GM12878 (cell line): ENCODE measurements around the gene TRIM45. TPM values are rescaled to one million over a fixed set of nuclear protein-coding genes. Genes with fewer than 3 reads are reported as not detected.

Experiments
- ATAC-seq: fragments of 200-7000 bp; cut with Tn5 transposase; 3 replicates; pipeline ENCODE4 v1.9.1; 2020; ENCODE audit warnings: mild to moderate bottlenecking, moderate library complexity
- BruUV-seq: library from RNA; stranded (reverse); fragments of 400-500 nt; replicated peaks from 2 replicates; lab custom pipeline; 2021; lab: Mats Ljungman, UMichigan
- CTCF ChIA-PET: fragments of 300-600 bp; sonication (Branson Sonifier 250); formaldehyde crosslinking; extraction: SDS; loops from one replicate; lab custom pipeline; 2021; ENCODE audit warnings: inconsistent platforms; lab: Yijun Ruan, JAX
- POLR2A ChIA-PET: fragments of 350-600 bp; formaldehyde crosslinking; extraction: SDS; loops from one replicate; lab custom pipeline; 2021; ENCODE audit warnings: inconsistent platforms; lab: Charles Lee
- RAD21 ChIA-PET: fragments of 300-600 bp; sonication (Branson Sonifier 250); formaldehyde crosslinking; loops from one replicate; lab custom pipeline; 2023; ENCODE audit warnings: antibody characterized with exemption; ENCODE audit not compliant: unreplicated experiment; lab: Charles Lee
- SMC1A ChIA-PET: fragments of 300-600 bp; sonication (Branson Sonifier 250); formaldehyde crosslinking; loops from one replicate; lab custom pipeline; 2023; ENCODE audit not compliant: unreplicated experiment, uncharacterized antibody; lab: Charles Lee
- DNase-seq: peaks from one replicate; pipeline ENCODE4 v3.0.0-alpha.2; 2011; ENCODE audit warnings: low read depth, low spot score
- FAIRE-seq: peaks from 3 replicates; lab custom pipeline; 2011; peaks lifted over from hg19 to GRCh38; lab: Jason Lieb, UNC
- H2AFZ ChIP-seq: 2 replicates; pipeline ENCODE4 v1.6.0; 2011; ENCODE audit warnings: low read depth, low read length, control low read depth; ENCODE audit not compliant: control insufficient read depth
- H3K27ac ChIP-seq: 2 replicates; pipeline ENCODE4 v1.5.1; 2011; ENCODE audit warnings: control low read depth; ENCODE audit not compliant: control insufficient read depth, insufficient read depth
- H3K27me3 ChIP-seq, 2 experiments: replicated peaks in 1 of 2; 2 replicates each; pipeline versions ENCODE4 v1.6.0 to v1.6.1; 2011; ENCODE audit warnings: low read length in 1 of 2; ENCODE audit not compliant: control insufficient read depth in 2 of 2, insufficient read depth in 2 of 2
- H3K36me3 ChIP-seq, 2 experiments: 2 replicates each; pipeline ENCODE4 v1.5.1; 2011; ENCODE audit warnings: low read length in 1 of 2; ENCODE audit not compliant: control insufficient read depth in 2 of 2, insufficient read depth in 2 of 2
- H3K4me1 ChIP-seq: 2 replicates; pipeline ENCODE4 v1.6.1; 2011; ENCODE audit warnings: mild to moderate bottlenecking, low read length, moderate library complexity, mixed read lengths; ENCODE audit not compliant: control insufficient read depth, insufficient read depth
- H3K4me2 ChIP-seq: 2 replicates; pipeline ENCODE4 v1.6.0; 2011; ENCODE audit warnings: control low read depth; ENCODE audit not compliant: control insufficient read depth, insufficient read depth
- H3K4me3 ChIP-seq: fragments of 200-600 bp; sonication (generic); 2 replicates; pipeline ENCODE4 v1.5.1; 2016
- H3K79me2 ChIP-seq: 2 replicates; pipeline ENCODE4 v1.6.0; 2011; ENCODE audit warnings: low read length; ENCODE audit not compliant: control insufficient read depth, insufficient read depth
- H3K9ac ChIP-seq: 2 replicates; pipeline ENCODE4 v1.8.0; 2011; ENCODE audit warnings: low read length, control low read depth, mixed read lengths; ENCODE audit not compliant: control insufficient read depth, insufficient read depth
- H3K9me3 ChIP-seq: replicated peaks from 3 replicates; pipeline ENCODE4 v1.5.1; 2011; ENCODE audit warnings: mild to moderate bottlenecking, low read length; ENCODE audit not compliant: control insufficient read depth, insufficient read depth
- H4K20me1 ChIP-seq: 2 replicates; pipeline ENCODE4 v1.6.0; 2011; ENCODE audit not compliant: control insufficient read depth, insufficient read depth
- BHLHE40 ChIP-seq, 2 experiments: fragments of 450-650 bp in 1 of 2; IDR thresholded peaks; 2 replicates each; pipeline ENCODE4 v1.6.1; 2011 to 2017; ENCODE audit warnings: low read depth in 2 of 2, borderline replicate concordance in 1 of 2, improper control_type of control experiment in 1 of 2, low read length in 1 of 2, mild to moderate bottlenecking in 1 of 2
- CBX5 ChIP-seq: sonication (generic); IDR thresholded peaks from 2 replicates; pipeline ENCODE4 v1.6.1; 2016; ENCODE audit warnings: low read depth, moderate library complexity, mild to moderate bottlenecking, inconsistent platforms
- CHD2 ChIP-seq: IDR thresholded peaks from 2 replicates; pipeline ENCODE4 v1.6.1; 2011; ENCODE audit warnings: low read depth, low read length, improper control_type of control experiment, borderline replicate concordance
- CHD4 ChIP-seq: fragments of 200-600 bp; sonication (generic); IDR thresholded peaks from 2 replicates; pipeline ENCODE4 v1.6.1; 2016; ENCODE audit warnings: mild to moderate bottlenecking
- DPF2 ChIP-seq: fragments of 450-650 bp; IDR thresholded peaks from 2 replicates; pipeline ENCODE4 v1.6.1; 2017; ENCODE audit warnings: mild to moderate bottlenecking
- EED ChIP-seq: sonication (generic); IDR thresholded peaks from 2 replicates; pipeline ENCODE4 v1.6.1; 2016; ENCODE audit warnings: antibody characterized with exemption, low read depth
- KAT2A ChIP-seq: conservative IDR thresholded peaks from 2 replicates; pipeline ENCODE4 v1.6.1; 2011; ENCODE audit warnings: low read depth, low read length; ENCODE audit not compliant: control insufficient read depth
- MTA2 ChIP-seq: fragments of 450-650 bp; IDR thresholded peaks from 2 replicates; pipeline ENCODE4 v1.6.1; 2016; ENCODE audit warnings: low read depth, mild to moderate bottlenecking, moderate library complexity
- MTA3 ChIP-seq: IDR thresholded peaks from 2 replicates; pipeline ENCODE4 v1.6.1; 2012; ENCODE audit warnings: low read length, inconsistent platforms, borderline replicate concordance
- RFX5 ChIP-seq: IDR thresholded peaks from 2 replicates; pipeline ENCODE4 v1.6.1; 2011; ENCODE audit warnings: low read depth, low read length, improper control_type of control experiment
- SUZ12 ChIP-seq: fragments of 200-600 bp; sonication (generic); IDR thresholded peaks from one replicate; pipeline ENCODE4 v1.6.1; 2018; ENCODE audit warnings: antibody characterized with exemption, mild to moderate bottlenecking; ENCODE audit not compliant: unreplicated experiment
- TARDBP ChIP-seq: IDR thresholded peaks from 2 replicates; pipeline ENCODE4 v1.6.1; 2016; ENCODE audit warnings: borderline replicate concordance
- TCF7 ChIP-seq: IDR thresholded peaks from 2 replicates; pipeline ENCODE4 v1.6.1; 2014; ENCODE audit warnings: antibody characterized with exemption, borderline replicate concordance
- WGBS: methylation state at CpG from one replicate; pipeline ENCODE4 v1.1.6; 2016; ENCODE audit warnings: low lambda C conversion rate; ENCODE audit not compliant: insufficient replicate concordance, insufficient coverage; ENCODE audit errors: missing lambda C conversion rate; 5-methylcytosine and 5-hydroxymethylcytosine counted together
- in situ Hi-C: fragments of 300-500 bp; cut with MboI; formaldehyde crosslinking; loops from 9 replicates; pipeline ENCODE4 v1.14.3; 2018; ENCODE audit warnings: mixed read lengths
- intact Hi-C: fragments of 100-400 bp; cut with micrococcal nuclease; formaldehyde crosslinking; loops from one replicate; pipeline ENCODE4 v1.14.2; 2022; ENCODE audit not compliant: unreplicated experiment
- polyA plus RNA-seq, 11 experiments: library from polyadenylated mRNA; depleted of rRNA in 4 of 11; unstranded in 6 of 11; stranded (reverse) in 5 of 11; fragments of >200 nt; fragmentation: Nextera tagmentation in 4 of 11; fragmentation: Illumina TruSeq in 1 of 11; extraction: Ambion mirVana in 4 of 11; extraction: Trizol in 1 of 11; gene quantifications; 1 replicate in 1 of 11; 2 replicates in 10 of 11; pipeline versions ENCODE4 v1.2.1 to v1.2.3, GENCODE V29; 2011 to 2016; ENCODE audit warnings: inconsistent platforms in 2 of 11, missing spikeins in 2 of 11, low read depth in 1 of 11
- total RNA-seq, 4 experiments: library from RNA; depleted of rRNA in 3 of 4; stranded (reverse); fragments of >200 nt in 3 of 4; fragmentation: Illumina TruSeq in 1 of 4; extraction: Trizol in 1 of 4; gene quantifications; 2 replicates each; pipeline versions ENCODE4 v1.2.1 to v1.2.3, GENCODE V29; 2013 to 2021
- TF ChIP-seq, protein P1 (sequence below): fragments of 450-650 bp; formaldehyde crosslinking; IDR thresholded peaks from 2 replicates; pipeline ENCODE4 v1.4.0; 2020; ENCODE audit warnings: mild to moderate bottlenecking, moderate library complexity
- TF ChIP-seq, protein P2 (sequence below), 3 experiments: IDR thresholded peaks in 2 of 3; conservative IDR thresholded peaks in 1 of 3; 2 replicates each; pipeline ENCODE4 v1.5.1; 2011; ENCODE audit warnings: low read depth in 3 of 3, low read length in 3 of 3, mild to moderate bottlenecking in 3 of 3, control low read depth in 2 of 3, moderate library complexity in 2 of 3, inconsistent platforms in 1 of 3, mixed read lengths in 1 of 3; ENCODE audit not compliant: control insufficient read depth in 2 of 3, insufficient read depth in 1 of 3; ENCODE audit errors: extremely low read depth in 1 of 3

The TRIM45 gene
- total and polyA plus RNA-seq, 10 of the 15 experiments (the other 5 are each of a cell fraction or from before 2014, with no cell fraction given) = 0.31 to 0.86 (median 0.46) TPM

DNA sequence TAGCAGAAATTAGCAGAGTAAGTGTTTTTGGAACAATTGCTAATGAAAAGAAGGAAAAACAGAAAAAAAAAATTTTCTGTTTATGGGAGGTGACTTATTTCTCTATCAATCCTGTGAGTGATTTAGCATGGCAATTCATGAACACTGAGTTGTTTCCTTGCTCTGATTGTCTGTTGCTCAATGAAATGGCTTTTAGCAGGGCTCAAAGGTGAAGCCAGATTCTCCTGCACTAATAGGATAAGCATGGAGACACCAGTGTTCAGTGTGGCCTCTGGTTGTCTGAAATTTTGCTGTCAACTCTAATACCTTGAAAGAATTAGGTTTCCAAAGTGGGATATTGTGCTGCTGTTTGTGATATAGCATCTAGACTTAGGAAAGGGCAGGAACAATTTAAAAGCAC, 15.8 kb downstream of the TRIM45 start (continued):
- no peak for TF ChIP-seq BHLHE40 (IDR thresholded peaks at IDR 0.05; ENCODE audit: borderline replicate concordance in 1 of 2, low read depth in 2 of 2, low read length in 1 of 2)
- no peak for TF ChIP-seq TCF7
- no peak for TF ChIP-seq CBX5
- TF ChIP-seq, protein P1, sequence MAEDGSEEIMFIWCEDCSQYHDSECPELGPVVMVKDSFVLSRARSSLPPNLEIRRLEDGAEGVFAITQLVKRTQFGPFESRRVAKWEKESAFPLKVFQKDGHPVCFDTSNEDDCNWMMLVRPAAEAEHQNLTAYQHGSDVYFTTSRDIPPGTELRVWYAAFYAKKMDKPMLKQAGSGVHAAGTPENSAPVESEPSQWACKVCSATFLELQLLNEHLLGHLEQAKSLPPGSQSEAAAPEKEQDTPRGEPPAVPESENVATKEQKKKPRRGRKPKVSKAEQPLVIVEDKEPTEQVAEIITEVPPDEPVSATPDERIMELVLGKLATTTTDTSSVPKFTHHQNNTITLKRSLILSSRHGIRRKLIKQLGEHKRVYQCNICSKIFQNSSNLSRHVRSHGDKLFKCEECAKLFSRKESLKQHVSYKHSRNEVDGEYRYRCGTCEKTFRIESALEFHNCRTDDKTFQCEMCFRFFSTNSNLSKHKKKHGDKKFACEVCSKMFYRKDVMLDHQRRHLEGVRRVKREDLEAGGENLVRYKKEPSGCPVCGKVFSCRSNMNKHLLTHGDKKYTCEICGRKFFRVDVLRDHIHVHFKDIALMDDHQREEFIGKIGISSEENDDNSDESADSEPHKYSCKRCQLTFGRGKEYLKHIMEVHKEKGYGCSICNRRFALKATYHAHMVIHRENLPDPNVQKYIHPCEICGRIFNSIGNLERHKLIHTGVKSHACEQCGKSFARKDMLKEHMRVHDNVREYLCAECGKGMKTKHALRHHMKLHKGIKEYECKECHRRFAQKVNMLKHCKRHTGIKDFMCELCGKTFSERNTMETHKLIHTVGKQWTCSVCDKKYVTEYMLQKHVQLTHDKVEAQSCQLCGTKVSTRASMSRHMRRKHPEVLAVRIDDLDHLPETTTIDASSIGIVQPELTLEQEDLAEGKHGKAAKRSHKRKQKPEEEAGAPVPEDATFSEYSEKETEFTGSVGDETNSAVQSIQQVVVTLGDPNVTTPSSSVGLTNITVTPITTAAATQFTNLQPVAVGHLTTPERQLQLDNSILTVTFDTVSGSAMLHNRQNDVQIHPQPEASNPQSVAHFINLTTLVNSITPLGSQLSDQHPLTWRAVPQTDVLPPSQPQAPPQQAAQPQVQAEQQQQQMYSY (CRISPR knock-in tag) = no peak
- TF ChIP-seq MTA2 = no peak
- no peak for TF ChIP-seq MTA3
- TF ChIP-seq CHD2 = no peak
- TF ChIP-seq DPF2 = no peak
- TF ChIP-seq CHD4 = no peak

DNA sequence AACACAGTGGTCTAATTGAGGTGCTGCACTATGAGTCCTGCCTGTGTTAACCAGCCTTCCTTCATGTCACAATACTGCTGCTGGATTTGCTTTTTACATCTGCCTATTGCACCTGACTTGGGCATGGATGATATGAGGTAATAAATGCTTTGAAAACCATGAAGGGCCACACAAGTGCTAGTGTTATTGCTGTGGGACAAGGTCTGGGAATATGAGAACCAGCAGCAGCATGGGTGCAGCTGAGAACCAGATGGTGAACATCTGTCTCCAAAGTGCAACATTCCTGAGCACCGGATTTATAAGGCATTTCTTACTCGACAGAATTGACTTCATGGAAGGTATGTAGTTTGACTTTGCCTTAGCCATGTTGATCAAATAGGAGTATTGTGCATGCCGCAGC, 16.6 kb downstream of the TRIM45 start:
- ChIA-PET RAD21 (no interaction called here), POLR2A (no interaction called here), SMC1A (no interaction called here), CTCF (interaction anchor here (1.1 kb wide), 1 partner anchor 11 kb away, joined by 3 read pairs; no protein-coding TSS in a partner anchor)
- H3K4me2 ChIP-seq = no peak overlapping the region
- ATAC-seq = no peak
- DNase-seq = no peak
- H3K4me1 ChIP-seq = no peaks in the 10 kb centered on the region
- in situ Hi-C loops = no loop called here
- peaks cover 11 to 48% of the 10 kb centered on the region in 2 experiments for H3K36me3 ChIP-seq
- no peaks in the 10 kb centered on the region for H3K9me3 ChIP-seq
- no peaks in the 10 kb centered on the region for H3K27me3 ChIP-seq
- no peak overlapping the region for H2AFZ ChIP-seq
- H3K4me3 ChIP-seq = no peak overlapping the region
- H4K20me1 ChIP-seq = no peaks in the 10 kb centered on the region
- no peaks in the 10 kb centered on the region for H3K79me2 ChIP-seq
- no peak overlapping the region for H3K27ac ChIP-seq
- intact Hi-C loops = no loop called here
- no peak for FAIRE-seq
- H3K9ac ChIP-seq = no peak overlapping the region
- WGBS = over 99% methylated on average over 3 of the region's 3 CpGs
- no TSS peak for BruUV-seq
- TF ChIP-seq, protein P2, sequence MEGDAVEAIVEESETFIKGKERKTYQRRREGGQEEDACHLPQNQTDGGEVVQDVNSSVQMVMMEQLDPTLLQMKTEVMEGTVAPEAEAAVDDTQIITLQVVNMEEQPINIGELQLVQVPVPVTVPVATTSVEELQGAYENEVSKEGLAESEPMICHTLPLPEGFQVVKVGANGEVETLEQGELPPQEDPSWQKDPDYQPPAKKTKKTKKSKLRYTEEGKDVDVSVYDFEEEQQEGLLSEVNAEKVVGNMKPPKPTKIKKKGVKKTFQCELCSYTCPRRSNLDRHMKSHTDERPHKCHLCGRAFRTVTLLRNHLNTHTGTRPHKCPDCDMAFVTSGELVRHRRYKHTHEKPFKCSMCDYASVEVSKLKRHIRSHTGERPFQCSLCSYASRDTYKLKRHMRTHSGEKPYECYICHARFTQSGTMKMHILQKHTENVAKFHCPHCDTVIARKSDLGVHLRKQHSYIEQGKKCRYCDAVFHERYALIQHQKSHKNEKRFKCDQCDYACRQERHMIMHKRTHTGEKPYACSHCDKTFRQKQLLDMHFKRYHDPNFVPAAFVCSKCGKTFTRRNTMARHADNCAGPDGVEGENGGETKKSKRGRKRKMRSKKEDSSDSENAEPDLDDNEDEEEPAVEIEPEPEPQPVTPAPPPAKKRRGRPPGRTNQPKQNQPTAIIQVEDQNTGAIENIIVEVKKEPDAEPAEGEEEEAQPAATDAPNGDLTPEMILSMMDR (IDR thresholded peaks at IDR 0.05 in 2 of 3, conservative IDR thresholded peaks at IDR 0.05 in 1 of 3; ENCODE audit: control insufficient read depth in 2 of 3, extremely low read depth in 1 of 3, insufficient read depth in 1 of 3, low read depth in 3 of 3, low read length in 3 of 3) = no peak
- TF ChIP-seq, protein P1 (CRISPR knock-in tag) = no peak
- TF ChIP-seq TARDBP (no peak), KAT2A (no peak), EED (no peak), RFX5 (no peak), SUZ12 (no peak)
